Measurements from ENCODE around the gene PTAR1. TPM values are rescaled to one million over a fixed set of nuclear protein-coding genes. Genes with fewer than 3 reads are reported as not detected.

PTAR1 gene
- total and polyA plus RNA-seq, 7 donors, result 7.2 to 79.6 (median 39.5) TPM

GRCh38 chr9:69745716-69746437 lies 13.9 kb downstream of the PTAR1 start:
- Histone ChIP-seq H3K9me3 (no peaks in the 10 kb centered on the region), H3K36me3 (peaks cover 0 to 20% (median 4%) of the 10 kb centered on the region in 4 donors), H3K27ac (no peak overlapping the region), H3K4me3 (no peak overlapping the region), H3K27me3 (no peaks in the 10 kb centered on the region), H3K4me1 (peaks cover 0 to 39% (median 12%) of the 10 kb centered on the region in 4 donors)
- no peak for DNase-seq
- intact Hi-C loops (cut with DNase I), result loop anchor here (5.0 kb wide), 1 partner anchor 79 kb away; no protein-coding TSS in a partner anchor
- TF ChIP-seq CTCF (IDR thresholded peaks at IDR 0.05) (no peak), EP300 (IDR thresholded peaks at IDR 0.05) (no peak), POLR2AphosphoS5 (IDR thresholded peaks at IDR 0.05) (no peak), POLR2A (IDR thresholded peaks at IDR 0.05) (no peak)
- 44 to 46% methylated on average over 3 of the region's 3 CpGs for WGBS, 2 donors

GRCh38 chr9:69744688-69745380 lies 15.0 kb downstream of the PTAR1 start:
- TF ChIP-seq EP300 (IDR thresholded peaks at IDR 0.05) (no peak), CTCF (IDR thresholded peaks at IDR 0.05) (no peak), POLR2A (IDR thresholded peaks at IDR 0.05) (no peak), POLR2AphosphoS5 (IDR thresholded peaks at IDR 0.05) (no peak)
- no peaks in the 10 kb centered on the region for H3K9me3 ChIP-seq
- H3K27me3 ChIP-seq, result no peaks in the 10 kb centered on the region
- H3K27ac ChIP-seq, result no peak overlapping the region
- H3K4me3 ChIP-seq, result no peak overlapping the region
- peaks cover 0 to 29% (median 12%) of the 10 kb centered on the region in 4 donors for H3K4me1 ChIP-seq
- DNase-seq, result no peak
- 96 to 97% methylated on average over 4 of the region's 4 CpGs for WGBS, 2 donors
- intact Hi-C loops (cut with DNase I), result loop anchor here (5.0 kb wide), 1 partner anchor 78 kb away; no protein-coding TSS in a partner anchor
- H3K36me3 ChIP-seq, result peaks cover 0 to 22% (median 4%) of the 10 kb centered on the region in 4 donors

- intact Hi-C loops (cut with DNase I), result no loop called here
- H3K4me3 ChIP-seq, result no peak overlapping the region
- peaks cover 0 to 19% (median 10%) of the 10 kb centered on the region in 4 donors for H3K4me1 ChIP-seq
- peaks cover 0 to 22% (median 4%) of the 10 kb centered on the region in 4 donors for H3K36me3 ChIP-seq
- no peaks in the 10 kb centered on the region for H3K27me3 ChIP-seq
- H3K27ac ChIP-seq, result no peak overlapping the region
- no peak for DNase-seq
- 96% methylated on average over 5 of the region's 5 CpGs for WGBS, 2 donors
- no peaks in the 10 kb centered on the region for H3K9me3 ChIP-seq
- TF ChIP-seq POLR2AphosphoS5 (IDR thresholded peaks at IDR 0.05), result no peak
- no peak for TF ChIP-seq CTCF (IDR thresholded peaks at IDR 0.05)
- TF ChIP-seq EP300 (IDR thresholded peaks at IDR 0.05), result no peak
Observed at GRCh38 chr9:69743930-69744329, 15.9 kb downstream of the PTAR1 start.

- intact Hi-C loops (cut with DNase I), result no loop called here
- Histone ChIP-seq H3K9me3 (no peaks in the 10 kb centered on the region), H3K36me3 (peaks cover 0 to 25% (median 2%) of the 10 kb centered on the region in 4 donors), H3K4me1 (no peaks in the 10 kb centered on the region), H3K27me3 (no peaks in the 10 kb centered on the region), H3K27ac (no peak overlapping the region), H3K4me3 (no peak overlapping the region)
- no peak for DNase-seq
- TF ChIP-seq POLR2AphosphoS5 (IDR thresholded peaks at IDR 0.05) (no peak), EP300 (IDR thresholded peaks at IDR 0.05) (no peak), CTCF (IDR thresholded peaks at IDR 0.05) (no peak), POLR2A (IDR thresholded peaks at IDR 0.05) (no peak)
- 93 to 95% methylated on average over 2 of the region's 2 CpGs for WGBS, 2 donors
Observed at GRCh38 chr9:69740872-69741505, 18.8 kb downstream of the PTAR1 start.
